Muscle of back (tissue), 11 donors: ENCODE measurements around the gene LSM12. TPM values are rescaled to one million over a fixed set of nuclear protein-coding genes. Genes with fewer than 3 reads are reported as not detected.

Source experiments
- DNase-seq, 3 donors: peaks; one replicate each; pipeline versions ENCODE4 v3.0.0 to v3.0.0-alpha.2; 2013
- polyA plus RNA-seq, 10 donors: library from polyadenylated mRNA; unstranded; fragments of 120-200 nt; gene quantifications; one replicate each; pipeline ENCODE4 v1.2.1, GENCODE V29; 2013; ENCODE audit not compliant: insufficient read length in 10 of 10

LSM12 gene
- polyA plus RNA-seq, 10 donors = 25.8 to 33.5 (median 29.8) TPM

- no peak for DNase-seq
Measured at GRCh38 chr17:43987131-43988021, 79.1 kb downstream of the LSM12 start.

- DNase-seq = no peak
Measured at GRCh38 chr17:43986225-43986981, 80.1 kb downstream of the LSM12 start.

- DNase-seq = no peak
Measured at GRCh38 chr17:43984521-43984920, 82.0 kb downstream of the LSM12 start.

Other genes with a start within 250 kb of the LSM12 start
- 1 to 10 TPM; 2.4 to 8.0 (median 4.6) TPM for gene MPP3, start 233.5 kb downstream of the LSM12 start, polyA plus RNA-seq
- gene CD300LG, start 219.5 kb downstream of the LSM12 start, polyA plus RNA-seq = 1 to 10 TPM; 1.1 to 4.2 (median 2.8) TPM
- gene MPP2, start 159.1 kb downstream of the LSM12 start, polyA plus RNA-seq = 1 to 10 TPM; 2.3 to 5.1 (median 3.7) TPM
- not detected for gene PPY, start 124.2 kb downstream of the LSM12 start, polyA plus RNA-seq
- under 1 TPM in 3 of 10 donors, not detected in 7; 0.15 to 0.35 (median 0.22) TPM for gene PYY, start 112.7 kb downstream of the LSM12 start, polyA plus RNA-seq
- gene NAGS, start 62.0 kb downstream of the LSM12 start, polyA plus RNA-seq = under 1 TPM; 0.21 to 0.69 (median 0.36) TPM
- 10 to 100 TPM; 23.5 to 30.4 (median 26.8) TPM for gene TMEM101, start 51.7 kb downstream of the LSM12 start, polyA plus RNA-seq
- gene G6PC3, start 4.1 kb upstream of the LSM12 start, polyA plus RNA-seq = 10 to 100 TPM; 27.1 to 41.4 (median 34.7) TPM
- 10 to 100 TPM; 43.2 to 58.4 (median 52.6) TPM for gene HDAC5, start 57.0 kb upstream of the LSM12 start, polyA plus RNA-seq
- 1 to 10 TPM; 1.6 to 3.9 (median 2.3) TPM for gene HROB, start 75.3 kb upstream of the LSM12 start, polyA plus RNA-seq
- gene ASB16, start 104.0 kb upstream of the LSM12 start, polyA plus RNA-seq = 10 to 100 TPM in 7 of 10 donors, 1 to 10 TPM in 3; 4.8 to 15.2 (median 10.9) TPM
- gene TMUB2, start 120.3 kb upstream of the LSM12 start, polyA plus RNA-seq = 10 to 100 TPM; 33.2 to 51.3 (median 40.6) TPM
- 10 to 100 TPM; 44.2 to 57.6 (median 49.0) TPM for gene ATXN7L3, start 133.2 kb upstream of the LSM12 start, polyA plus RNA-seq
- 10 to 100 TPM; 60.2 to 92.2 (median 72.2) TPM for gene UBTF, start 153.0 kb upstream of the LSM12 start, polyA plus RNA-seq
- gene SLC4A1, start 201.5 kb upstream of the LSM12 start, polyA plus RNA-seq = 10 to 100 TPM in 7 of 10 donors, 1 to 10 TPM in 3; 6.0 to 34.0 (median 13.2) TPM
- 10 to 100 TPM in 1 of 10 donors, 1 to 10 TPM in 9; 1.2 to 11.0 (median 2.0) TPM for gene RUNDC3A, start 241.9 kb upstream of the LSM12 start, polyA plus RNA-seq